ENCODE results near the gene APBB2.

GRCh38 chr4:41079881-41080560 is 134.3 kb downstream of the APBB2 start:
- TF ChIP-seq POLR2A (IDR thresholded peaks at IDR 0.05) (no peak), CTCF (IDR thresholded peaks at IDR 0.05) (no peak)
